ENCODE data around the gene DLG2. TPM values are rescaled to one million over a fixed set of nuclear protein-coding genes. Genes with fewer than 3 reads are reported as not detected.

DLG2 gene
- total RNA-seq, 2 experiments from 2014 or later, result 2.0 to 2.1 TPM

GRCh38 chr11:83678831-83679584, 1948.1 kb downstream of the DLG2 start:
- Histone ChIP-seq H3K27ac (ENCODE audit: low read depth in 1 of 2, low read length in 2 of 2) (no peak overlapping the region), H3K9me3 (ENCODE audit: control insufficient read depth in 1 of 2, insufficient read depth in 1 of 2, low read length in 2 of 2) (no peaks in the 10 kb centered on the region), H3K4me1 (ENCODE audit: insufficient read depth, low read length) (no peaks in the 10 kb centered on the region), H3K27me3 (ENCODE audit: control insufficient read depth in 1 of 2, insufficient read depth in 2 of 2, low read length in 2 of 2) (peaks cover 0 to 2% of the 10 kb centered on the region in 2 experiments), H3K36me3 (ENCODE audit: insufficient read depth, low read length) (no peaks in the 10 kb centered on the region), H3K4me3 (ENCODE audit: low read length) (no peak overlapping the region)
- no peak for TF ChIP-seq CTCF (IDR thresholded peaks at IDR 0.05)
- Mint-ChIP-seq H3K4me1 (ENCODE audit: low read depth) (no peaks in the 10 kb centered on the region), H3K36me3 (ENCODE audit: low read depth) (no peaks in the 10 kb centered on the region), H3K4me3 (no peak overlapping the region), H3K9me3 (no peaks in the 10 kb centered on the region), H3K27ac (no peak overlapping the region), H3K27me3 (peaks cover 9% of the 10 kb centered on the region)
- ATAC-seq (ENCODE audit: poor library complexity) (no peak), DNase-seq (no peak)
- intact Hi-C loops (cut with DNase I, micrococcal nuclease), result no loop called here
- ChIA-PET POLR2A (no interaction called here), CTCF (no interaction called here)

GRCh38 chr11:83677730-83678129, 1949.4 kb downstream of the DLG2 start:
- Mint-ChIP-seq H3K4me1 (ENCODE audit: low read depth) (no peaks in the 10 kb centered on the region), H3K9me3 (no peaks in the 10 kb centered on the region), H3K27me3 (peaks cover 9% of the 10 kb centered on the region), H3K36me3 (ENCODE audit: low read depth) (no peaks in the 10 kb centered on the region), H3K4me3 (no peak overlapping the region), H3K27ac (no peak overlapping the region)
- ATAC-seq (ENCODE audit: poor library complexity) (no peak), DNase-seq (no peak)
- Histone ChIP-seq H3K27ac (ENCODE audit: low read depth in 1 of 2, low read length in 2 of 2) (no peak overlapping the region), H3K36me3 (ENCODE audit: insufficient read depth, low read length) (no peaks in the 10 kb centered on the region), H3K4me3 (ENCODE audit: low read length) (no peak overlapping the region), H3K4me1 (ENCODE audit: insufficient read depth, low read length) (no peaks in the 10 kb centered on the region), H3K27me3 (ENCODE audit: control insufficient read depth in 1 of 2, insufficient read depth in 2 of 2, low read length in 2 of 2) (peaks cover 0 to 2% of the 10 kb centered on the region in 2 experiments), H3K9me3 (ENCODE audit: control insufficient read depth in 1 of 2, insufficient read depth in 1 of 2, low read length in 2 of 2) (no peaks in the 10 kb centered on the region)
- TF ChIP-seq CTCF (IDR thresholded peaks at IDR 0.05), result no peak
- intact Hi-C loops (cut with DNase I, micrococcal nuclease), result no loop called here
- POLR2A ChIA-PET, result no interaction called here
- CTCF ChIA-PET, result no interaction called here

DNA sequence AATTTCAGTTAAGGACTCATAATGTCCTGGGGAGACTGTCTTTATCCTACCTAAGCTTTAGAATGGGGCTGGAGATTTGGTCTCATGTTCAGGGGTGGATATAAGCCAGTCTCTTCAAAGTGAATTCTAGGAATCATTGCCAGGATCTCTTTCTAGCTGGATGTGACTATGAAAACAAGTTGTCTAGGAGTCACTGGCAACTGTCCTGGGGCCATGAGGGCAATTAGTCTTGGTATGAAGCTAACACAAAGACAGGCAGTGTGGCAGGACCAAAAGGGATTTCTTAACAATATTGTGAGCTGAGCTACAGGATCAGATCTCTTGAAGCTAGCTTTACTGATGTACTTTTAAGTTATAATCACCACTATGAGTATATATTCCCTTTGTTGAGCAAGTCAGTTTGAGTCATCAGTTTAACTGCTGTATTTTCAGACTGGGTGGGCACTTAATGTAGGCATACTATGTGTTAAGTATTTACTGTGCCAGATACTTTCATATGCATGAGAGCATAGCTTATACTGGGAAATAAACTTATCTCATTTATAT, 1951.0 kb downstream of the DLG2 start:
- H3K27ac Mint-ChIP-seq, result no peak overlapping the region
- no peaks in the 10 kb centered on the region for H3K36me3 Mint-ChIP-seq (ENCODE audit: low read depth)
- no peaks in the 10 kb centered on the region for H3K4me1 ChIP-seq (ENCODE audit: insufficient read depth, low read length)
- CTCF ChIA-PET, result no interaction called here
- ATAC-seq (ENCODE audit: poor library complexity) (no peak), DNase-seq (no peak)
- POLR2A ChIA-PET, result no interaction called here
- peaks cover 0 to 2% of the 10 kb centered on the region in 2 experiments for H3K27me3 ChIP-seq (ENCODE audit: control insufficient read depth in 1 of 2, insufficient read depth in 2 of 2, low read length in 2 of 2)
- H3K27me3 Mint-ChIP-seq, result peaks cover 4% of the 10 kb centered on the region
- intact Hi-C loops (cut with DNase I, micrococcal nuclease), result no loop called here
- no peaks in the 10 kb centered on the region for H3K9me3 ChIP-seq (ENCODE audit: control insufficient read depth in 1 of 2, insufficient read depth in 1 of 2, low read length in 2 of 2)
- no peaks in the 10 kb centered on the region for H3K4me1 Mint-ChIP-seq (ENCODE audit: low read depth)
- no peak overlapping the region for H3K4me3 Mint-ChIP-seq
- no peak overlapping the region for H3K4me3 ChIP-seq (ENCODE audit: low read length)
- H3K27ac ChIP-seq (ENCODE audit: low read depth in 1 of 2, low read length in 2 of 2), result no peak overlapping the region
- H3K9me3 Mint-ChIP-seq, result no peaks in the 10 kb centered on the region
- no peak for TF ChIP-seq CTCF (IDR thresholded peaks at IDR 0.05)
- H3K36me3 ChIP-seq (ENCODE audit: insufficient read depth, low read length), result no peaks in the 10 kb centered on the region
